Endothelial cell of umbilical vein (primary cell): Measurements from ENCODE around the gene NOTCH3.

Experiments
- CTCF ChIP-seq, 2 donors: IDR thresholded peaks; 1 replicate in 1 of 2; 2 replicates in 1 of 2; pipeline ENCODE4 v1.5.1; 2011; ENCODE audit warnings: low read length in 2 of 2, mild to moderate bottlenecking in 2 of 2, moderate library complexity in 2 of 2, control low read depth in 1 of 2, inconsistent platforms in 1 of 2, low read depth in 1 of 2; ENCODE audit not compliant: insufficient read depth in 1 of 2; ENCODE audit errors: extremely low read depth in 1 of 2
- EZH2 ChIP-seq: IDR thresholded peaks from 2 replicates; pipeline ENCODE4 v1.6.1; 2012; ENCODE audit warnings: borderline replicate concordance, low read depth, mild to moderate bottlenecking, moderate library complexity, low read length, inconsistent platforms; ENCODE audit not compliant: severe bottlenecking
- FOS ChIP-seq: IDR thresholded peaks from 2 replicates; pipeline ENCODE4 v1.6.1; 2011; ENCODE audit warnings: mild to moderate bottlenecking, low read length, moderate library complexity, borderline replicate concordance; ENCODE audit not compliant: insufficient read depth
- GATA2 ChIP-seq: IDR thresholded peaks from 2 replicates; pipeline ENCODE4 v1.7.0; 2011; ENCODE audit warnings: low read depth, mild to moderate bottlenecking, moderate library complexity, mixed read lengths, low read length; ENCODE audit not compliant: insufficient read length, insufficient read depth
- MAX ChIP-seq: IDR thresholded peaks from 2 replicates; pipeline ENCODE4 v1.6.1; 2011; ENCODE audit not compliant: insufficient read depth, insufficient read length
- MYC ChIP-seq: IDR thresholded peaks from one replicate; pipeline ENCODE4 v1.6.1; 2011; ENCODE audit warnings: mild to moderate bottlenecking, low read depth, low read length
- POLR2A ChIP-seq: IDR thresholded peaks from 2 replicates; pipeline ENCODE4 v1.6.1; 2012; ENCODE audit warnings: low read depth, mild to moderate bottlenecking, control low read depth, low read length
- POLR2AphosphoS5 ChIP-seq: IDR thresholded peaks from 2 replicates; pipeline ENCODE4 v1.6.1; 2012; ENCODE audit warnings: low read depth, mild to moderate bottlenecking, control low read depth, low read length, moderate library complexity; ENCODE audit not compliant: insufficient read depth

GRCh38 chr19:15181394-15181793 lies 19.4 kb downstream of the NOTCH3 start:
- TF ChIP-seq POLR2A (no peak), CTCF (IDR thresholded peaks at IDR 0.05; ENCODE audit: extremely low read depth in 1 of 2, insufficient read depth in 1 of 2, low read depth in 1 of 2, low read length in 2 of 2) (no peak), GATA2 (no peak), MYC (no peak), POLR2AphosphoS5 (no peak), MAX (no peak), EZH2 (no peak), FOS (no peak)
